H1 (cell line): ENCODE results near the gene IFNGR1. TPM values are rescaled to one million over a fixed set of nuclear protein-coding genes. Genes with fewer than 3 reads are reported as not detected.

ENCODE experiments used
- CTCF ChIA-PET: fragments of 300-600 bp; sonication (Branson Sonifier 250); formaldehyde crosslinking; loops from one replicate; lab custom pipeline; 2021; ENCODE audit not compliant: partially characterized antibody; lab: Charles Lee
- POLR2A ChIA-PET: fragments of 300-600 bp; sonication (Branson Sonifier 250); formaldehyde crosslinking; loops from one replicate; lab custom pipeline; 2021; ENCODE audit warnings: inconsistent platforms; ENCODE audit not compliant: partially characterized antibody; lab: Charles Lee
- DNase-seq, 2 experiments: peaks; one replicate each; pipeline versions ENCODE4 v3.0.0 to v3.0.0-alpha.2; 2010 to 2022; ENCODE audit warnings: low spot score in 2 of 2, low read depth in 1 of 2, mixed read lengths in 1 of 2
- FAIRE-seq: peaks from 2 replicates; lab custom pipeline; 2011; peaks lifted over from hg19 to GRCh38; lab: Jason Lieb, UNC
- H2AFZ ChIP-seq: 2 replicates; pipeline ENCODE4 v1.8.1; 2012; ENCODE audit warnings: low read length, inconsistent platforms
- H2AK5ac ChIP-seq: 2 replicates; pipeline ENCODE4 v1.6.1; 2013; ENCODE audit warnings: low read depth, low read length
- H2BK120ac ChIP-seq: replicated peaks from 2 replicates; pipeline ENCODE3; 2013; ENCODE audit warnings: low read depth, low read length, inconsistent platforms
- H2BK12ac ChIP-seq: 2 replicates; pipeline ENCODE4 v1.6.1; 2013; ENCODE audit warnings: low read depth, low read length
- H2BK15ac ChIP-seq: 2 replicates; pipeline ENCODE4 v1.6.1; 2013; ENCODE audit warnings: low read length
- H2BK20ac ChIP-seq: 2 replicates; pipeline ENCODE4 v1.6.1; 2013; ENCODE audit warnings: low read length
- H2BK5ac ChIP-seq: 2 replicates; pipeline ENCODE4 v1.6.1; 2013; ENCODE audit warnings: low read depth, low read length
- H3K14ac ChIP-seq: 2 replicates; pipeline ENCODE4 v1.6.1; 2013; ENCODE audit warnings: inconsistent platforms; ENCODE audit not compliant: insufficient read length
- H3K18ac ChIP-seq: 2 replicates; pipeline ENCODE4 v1.6.1; 2013; ENCODE audit warnings: low read length; ENCODE audit errors: extremely low read depth
- H3K23ac ChIP-seq: 2 replicates; pipeline ENCODE4 v1.6.1; 2013; ENCODE audit warnings: inconsistent platforms; ENCODE audit not compliant: insufficient read length
- H3K23me2 ChIP-seq: 2 replicates; pipeline ENCODE4 v1.6.1; 2013; ENCODE audit warnings: low read depth, low read length
- H3K27ac ChIP-seq: 2 replicates; pipeline ENCODE4 v1.6.1; 2011; ENCODE audit warnings: low read depth, low read length, inconsistent platforms
- H3K27me3 ChIP-seq, 4 experiments: replicated peaks in 1 of 4; 1 replicate in 1 of 4; 2 replicates in 3 of 4; pipeline versions ENCODE4 v1.6.1 to v1.8.1; 2011 to 2013; ENCODE audit warnings: low read length in 3 of 4, mild to moderate bottlenecking in 3 of 4, inconsistent platforms in 2 of 4, mixed read lengths in 2 of 4, moderate library complexity in 1 of 4; ENCODE audit not compliant: control insufficient read depth in 3 of 4, insufficient read depth in 3 of 4; ENCODE audit errors: extremely low read depth in 1 of 4
- H3K36me3 ChIP-seq, 4 experiments: 2 replicates each; pipeline versions ENCODE4 v1.6.1 to v1.8.1; 2011 to 2013; ENCODE audit warnings: mild to moderate bottlenecking in 4 of 4, low read length in 3 of 4, moderate library complexity in 2 of 4, control low read depth in 1 of 4, inconsistent platforms in 1 of 4; ENCODE audit not compliant: insufficient read depth in 4 of 4, control insufficient read depth in 2 of 4
- H3K4ac ChIP-seq: replicated peaks from 2 replicates; pipeline ENCODE3; 2013; ENCODE audit warnings: low read length, low read depth, mixed read lengths, inconsistent platforms; ENCODE audit not compliant: insufficient read length
- H3K4me1 ChIP-seq, 4 experiments: replicated peaks in 1 of 4; 1 replicate in 1 of 4; 2 replicates in 3 of 4; pipeline versions ENCODE4 v1.6.1 to v1.8.1; 2011 to 2013; ENCODE audit warnings: low read length in 3 of 4, inconsistent platforms in 2 of 4, mixed read lengths in 1 of 4; ENCODE audit not compliant: insufficient read depth in 4 of 4, control insufficient read depth in 3 of 4
- H3K4me2 ChIP-seq, 2 experiments: 2 replicates each; pipeline versions ENCODE4 v1.6.1 to v1.8.1; 2011 to 2013; ENCODE audit warnings: low read depth in 2 of 2, low read length in 2 of 2, control low read depth in 1 of 2, inconsistent platforms in 1 of 2, mild to moderate bottlenecking in 1 of 2; ENCODE audit not compliant: insufficient read depth in 1 of 2
- H3K4me3 ChIP-seq, 4 experiments: fragments of 200-600, 300-600 bp in 1 of 4; sonication (generic), shearing (Covaris generic), sonication (Bioruptor Twin) in 1 of 4; 2 replicates each; pipeline versions ENCODE4 v1.5.1 to v1.8.1; 2011 to 2016; ENCODE audit warnings: low read length in 4 of 4, low read depth in 3 of 4, control low read depth in 2 of 4, inconsistent platforms in 2 of 4, mild to moderate bottlenecking in 2 of 4, mixed read lengths in 1 of 4, moderate library complexity in 1 of 4; ENCODE audit not compliant: insufficient read depth in 2 of 4; ENCODE audit errors: extremely low read depth in 1 of 4
- H3K56ac ChIP-seq: replicated peaks from 2 replicates; pipeline ENCODE3; 2013; ENCODE audit warnings: low read depth, mild to moderate bottlenecking, mixed read lengths, low read length, inconsistent platforms; ENCODE audit not compliant: insufficient read length
- H3K79me1 ChIP-seq: 2 replicates; pipeline ENCODE4 v1.6.1; 2013; ENCODE audit warnings: low read depth, low read length, control low read depth
- H3K79me2 ChIP-seq, 2 experiments: 2 replicates each; pipeline versions ENCODE4 v1.6.1 to v1.8.1; 2012 to 2013; ENCODE audit warnings: low read length in 2 of 2, mild to moderate bottlenecking in 2 of 2, inconsistent platforms in 1 of 2; ENCODE audit not compliant: insufficient read depth in 2 of 2, control insufficient read depth in 1 of 2
- H3K9ac ChIP-seq, 4 experiments: replicated peaks in 1 of 4; 1 replicate in 1 of 4; 2 replicates in 3 of 4; pipeline versions ENCODE4 v1.6.1 to v1.8.1; 2011 to 2013; ENCODE audit warnings: low read depth in 3 of 4, low read length in 3 of 4, control low read depth in 2 of 4, mild to moderate bottlenecking in 2 of 4, moderate library complexity in 2 of 4, inconsistent platforms in 1 of 4; ENCODE audit errors: extremely low read depth in 1 of 4
- H3K9me3 ChIP-seq, 2 experiments: 2 replicates each; pipeline versions ENCODE4 v1.6.1 to v1.8.1; 2012 to 2013; ENCODE audit warnings: mild to moderate bottlenecking in 2 of 2, moderate library complexity in 2 of 2, control low read depth in 1 of 2, inconsistent platforms in 1 of 2, low read depth in 1 of 2, low read length in 1 of 2, mixed read lengths in 1 of 2; ENCODE audit not compliant: insufficient read depth in 2 of 2
- H4K20me1 ChIP-seq, 2 experiments: replicated peaks in 1 of 2; 2 replicates each; pipeline versions ENCODE3 to v1.8.1; 2011 to 2013; ENCODE audit warnings: inconsistent platforms in 2 of 2, low read length in 2 of 2, mild to moderate bottlenecking in 1 of 2; ENCODE audit not compliant: insufficient read depth in 2 of 2, control insufficient read depth in 1 of 2
- H4K5ac ChIP-seq: 2 replicates; pipeline ENCODE4 v1.6.1; 2013; ENCODE audit warnings: low read length, low read depth, mixed read lengths, inconsistent platforms; ENCODE audit not compliant: insufficient read length
- H4K8ac ChIP-seq: 2 replicates; pipeline ENCODE4 v1.8.0; 2013; ENCODE audit warnings: mild to moderate bottlenecking, moderate library complexity, low read length, inconsistent platforms; ENCODE audit not compliant: insufficient read depth; ENCODE audit errors: extremely low read depth
- H4K91ac ChIP-seq: replicated peaks from 2 replicates; pipeline ENCODE3; 2013; ENCODE audit warnings: low read length, mixed read lengths, inconsistent platforms; ENCODE audit not compliant: insufficient read length
- CEBPB ChIP-seq: IDR thresholded peaks from 2 replicates; pipeline ENCODE4 v1.6.1; 2012; ENCODE audit warnings: low read depth, low read length
- CREB1 ChIP-seq: IDR thresholded peaks from 2 replicates; pipeline ENCODE4 v1.6.1; 2012; ENCODE audit warnings: inconsistent platforms
- JUN ChIP-seq: IDR thresholded peaks from 2 replicates; pipeline ENCODE4 v1.6.1; 2011; ENCODE audit warnings: low read depth, mild to moderate bottlenecking, improper control_type of control experiment, low read length
- MAFK ChIP-seq: IDR thresholded peaks from 2 replicates; pipeline ENCODE4 v1.6.1; 2012; ENCODE audit warnings: low read depth, mild to moderate bottlenecking, improper control_type of control experiment, low read length
- NANOG ChIP-seq: IDR thresholded peaks from 2 replicates; pipeline ENCODE4 v1.6.1; 2011; ENCODE audit warnings: low read length, low read depth, mild to moderate bottlenecking, inconsistent platforms; ENCODE audit not compliant: insufficient read depth, poor library complexity, severe bottlenecking
- WGBS, 2 experiments: shearing (Covaris generic) in 1 of 2; methylation state at CpG; one replicate each; pipeline versions ENCODE4 v1.1.6 to v1.1.7; 2013 to 2015; ENCODE audit warnings: low lambda C conversion rate in 2 of 2, mixed read lengths in 2 of 2, inconsistent platforms in 1 of 2, low coverage in 1 of 2, missing lambda C conversion rate in 1 of 2; ENCODE audit not compliant: insufficient replicate concordance in 2 of 2, insufficient coverage in 1 of 2, insufficient read length in 1 of 2; ENCODE audit errors: extremely low coverage in 1 of 2, missing lambda C conversion rate in 1 of 2; 5-methylcytosine and 5-hydroxymethylcytosine counted together
- polyA plus RNA-seq, 7 experiments: library from polyadenylated mRNA; depleted of rRNA in 3 of 7; stranded (reverse) in 5 of 7; unstranded in 2 of 7; fragments of >200 nt in 5 of 7; fragments of 200-250 nt in 2 of 7; gene quantifications; 1 replicate in 5 of 7; 2 replicates in 1 of 7; 4 replicates in 1 of 7; pipeline versions ENCODE4 v1.2.1 to v1.2.3, GENCODE V29; 2011 to 2013; ENCODE audit warnings: missing spikeins in 2 of 7, mixed read lengths in 2 of 7
- total RNA-seq: library from RNA; stranded (reverse); fragmentation: NEBNext Ultra II Directional; extraction: Animal tissue kit (Norgen Biotek cat#: 25700); gene quantifications from 2 replicates; pipeline ENCODE4 v1.2.1, GENCODE V29; 2021
- TF ChIP-seq, protein P1 (sequence below): IDR thresholded peaks from 2 replicates; pipeline ENCODE4 v1.6.1; 2012; ENCODE audit warnings: inconsistent platforms
- TF ChIP-seq, protein P2 (sequence below): IDR thresholded peaks from 2 replicates; pipeline ENCODE4 v1.6.1; 2012; ENCODE audit warnings: low read length, inconsistent platforms

IFNGR1 gene
- total and polyA plus RNA-seq, 2 of the 8 experiments (the other 6 are each of a cell fraction or from before 2014, with no cell fraction given): 9.7 to 20.9 TPM

- H3K56ac ChIP-seq: no peak overlapping the region
- no peak overlapping the region for H3K14ac ChIP-seq
- no peak overlapping the region for H2BK120ac ChIP-seq
- DNase-seq: no peak
- H3K18ac ChIP-seq: no peak overlapping the region
- H3K27me3 ChIP-seq: no peaks in the 10 kb centered on the region; a peak in 1 of 7 replicates
- no peak overlapping the region for H3K27ac ChIP-seq
- no peaks in the 10 kb centered on the region for H3K23me2 ChIP-seq
- no peak overlapping the region for H3K4ac ChIP-seq
- POLR2A ChIA-PET: no interaction called here
- H4K5ac ChIP-seq: no peak overlapping the region
- no peak overlapping the region for H2BK15ac ChIP-seq
- H3K23ac ChIP-seq: no peak overlapping the region
- no peak overlapping the region for H4K91ac ChIP-seq
- H2BK20ac ChIP-seq: no peak overlapping the region
- H4K8ac ChIP-seq: no peak overlapping the region
- H2AK5ac ChIP-seq: no peak overlapping the region
- no peaks in the 10 kb centered on the region for H3K79me1 ChIP-seq
- no peaks in the 10 kb centered on the region for H3K4me1 ChIP-seq
- H2BK5ac ChIP-seq: no peak overlapping the region
- H3K36me3 ChIP-seq: no peaks in the 10 kb centered on the region
- H4K20me1 ChIP-seq: no peaks in the 10 kb centered on the region
- peaks cover 3 to 11% of the 10 kb centered on the region in 2 experiments; a peak in 1 of 4 replicates for H3K9me3 ChIP-seq
- no peak overlapping the region for H3K4me2 ChIP-seq
- H3K4me3 ChIP-seq: no peak overlapping the region
- no peak for FAIRE-seq
- 85% methylated on average over 3 of the region's 3 CpGs; no CpG with 5 or more reads in 1 of the 2 experiments for WGBS, 2 experiments
- H3K79me2 ChIP-seq: no peaks in the 10 kb centered on the region
- CTCF ChIA-PET: no interaction called here
- TF ChIP-seq CEBPB (peak; percentile 61), JUN (no peak), MAFK (no peak), NANOG (no peak), CREB1 (peak; percentile 66)
- TF ChIP-seq, protein P1, sequence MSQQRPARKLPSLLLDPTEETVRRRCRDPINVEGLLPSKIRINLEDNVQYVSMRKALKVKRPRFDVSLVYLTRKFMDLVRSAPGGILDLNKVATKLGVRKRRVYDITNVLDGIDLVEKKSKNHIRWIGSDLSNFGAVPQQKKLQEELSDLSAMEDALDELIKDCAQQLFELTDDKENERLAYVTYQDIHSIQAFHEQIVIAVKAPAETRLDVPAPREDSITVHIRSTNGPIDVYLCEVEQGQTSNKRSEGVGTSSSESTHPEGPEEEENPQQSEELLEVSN: no peak
- TF ChIP-seq, protein P2, sequence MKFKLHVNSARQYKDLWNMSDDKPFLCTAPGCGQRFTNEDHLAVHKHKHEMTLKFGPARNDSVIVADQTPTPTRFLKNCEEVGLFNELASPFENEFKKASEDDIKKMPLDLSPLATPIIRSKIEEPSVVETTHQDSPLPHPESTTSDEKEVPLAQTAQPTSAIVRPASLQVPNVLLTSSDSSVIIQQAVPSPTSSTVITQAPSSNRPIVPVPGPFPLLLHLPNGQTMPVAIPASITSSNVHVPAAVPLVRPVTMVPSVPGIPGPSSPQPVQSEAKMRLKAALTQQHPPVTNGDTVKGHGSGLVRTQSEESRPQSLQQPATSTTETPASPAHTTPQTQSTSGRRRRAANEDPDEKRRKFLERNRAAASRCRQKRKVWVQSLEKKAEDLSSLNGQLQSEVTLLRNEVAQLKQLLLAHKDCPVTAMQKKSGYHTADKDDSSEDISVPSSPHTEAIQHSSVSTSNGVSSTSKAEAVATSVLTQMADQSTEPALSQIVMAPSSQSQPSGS: 0 out of 2 replicates have a peak, but pooled peaks have one; percentile 32
- no peak overlapping the region for H2AFZ ChIP-seq
- no peak overlapping the region for H3K9ac ChIP-seq
- H2BK12ac ChIP-seq: no peak overlapping the region
These were observed 39.0 kb upstream of the IFNGR1 start for GRCh38 chr6:137258170-137258569.
